K562 (cell line): ENCODE data around the gene SMARCB1. TPM values are rescaled to one million over a fixed set of nuclear protein-coding genes. Genes with fewer than 3 reads are reported as not detected.

Source experiments
- ATAC-seq: fragments of 200-7000 bp; cut with Tn5 transposase; 3 replicates; pipeline ENCODE4 v1.9.1; 2020; ENCODE audit warnings: moderate library complexity
- BruUV-seq: library from RNA; stranded (reverse); fragments of 400-500 nt; replicated peaks from 2 replicates; lab custom pipeline; 2021; lab: Mats Ljungman, UMichigan
- CTCF ChIA-PET: fragments of 300-600 bp; formaldehyde crosslinking; extraction: SDS; loops from one replicate; lab custom pipeline; 2021; ENCODE audit warnings: low intra/inter-chr PET ratio; lab: Yijun Ruan, JAX
- POLR2A ChIA-PET: fragments of 300-600, 350-650 bp; sonication (Branson Sonifier 250); formaldehyde crosslinking; extraction: SDS; loops from one replicate; lab custom pipeline; 2021; ENCODE audit warnings: antibody characterized with exemption, inconsistent platforms; lab: Yijun Ruan, JAX
- DNase-seq, 4 experiments: peaks; one replicate each; pipeline versions ENCODE4 v3.0.0 to v3.0.0-alpha.2; 2011 to 2018; ENCODE audit warnings: low spot score in 3 of 4, mixed read lengths in 3 of 4; ENCODE audit errors: extremely low read depth in 1 of 4
- FAIRE-seq: peaks from 2 replicates; lab custom pipeline; 2011; peaks lifted over from hg19 to GRCh38; lab: Jason Lieb, UNC
- H2AFZ ChIP-seq: 2 replicates; pipeline ENCODE4 v1.6.0; 2011; ENCODE audit warnings: low read depth, low read length, control low read depth, inconsistent platforms
- H3K27ac ChIP-seq: fragments of 200-600 bp; 3 replicates; pipeline ENCODE4 v1.8.0; 2011; ENCODE audit warnings: low read depth, mild to moderate bottlenecking, control low read depth, inconsistent platforms, low read length, moderate library complexity, mixed read lengths; ENCODE audit errors: extremely low read depth
- H3K27me3 ChIP-seq, 2 experiments: fragments of 300-600 bp in 1 of 2; 2 replicates in 1 of 2; 3 replicates in 1 of 2; pipeline versions ENCODE4 v1.6.0 to v1.8.0; 2011; ENCODE audit warnings: inconsistent platforms in 2 of 2, low read length in 2 of 2, mild to moderate bottlenecking in 1 of 2, mixed read lengths in 1 of 2, moderate library complexity in 1 of 2; ENCODE audit not compliant: control insufficient read depth in 2 of 2, insufficient read depth in 2 of 2
- H3K36me3 ChIP-seq: fragments of 300-600 bp; 3 replicates; pipeline ENCODE4 v1.8.0; 2011; ENCODE audit warnings: mild to moderate bottlenecking, low read length, inconsistent platforms; ENCODE audit not compliant: control insufficient read depth, insufficient read depth
- H3K4me1 ChIP-seq, 2 experiments: fragments of 200-600 bp in 1 of 2; replicated peaks in 1 of 2; 2 replicates in 1 of 2; 3 replicates in 1 of 2; pipeline versions ENCODE4 v1.5.1 to v1.8.0; 2011; ENCODE audit warnings: inconsistent platforms in 2 of 2, low read length in 2 of 2, mild to moderate bottlenecking in 1 of 2, mixed read lengths in 1 of 2, moderate library complexity in 1 of 2; ENCODE audit not compliant: control insufficient read depth in 2 of 2, insufficient read depth in 2 of 2
- H3K4me2 ChIP-seq: 2 replicates; pipeline ENCODE4 v1.6.1; 2011; ENCODE audit warnings: low read length, control low read depth, inconsistent platforms, mixed read lengths; ENCODE audit not compliant: insufficient read depth
- H3K4me3 ChIP-seq: fragments of 200-600 bp; sonication (generic), shearing (Covaris generic); 2 replicates; pipeline ENCODE4 v1.5.1; 2016; ENCODE audit warnings: control low read depth, inconsistent platforms
- H3K79me2 ChIP-seq: fragments of 200-600 bp; 3 replicates; pipeline ENCODE4 v1.8.0; 2011; ENCODE audit warnings: low read length, inconsistent platforms; ENCODE audit not compliant: control insufficient read depth, insufficient read depth
- H3K9ac ChIP-seq, 2 experiments: 2 replicates each; pipeline versions ENCODE4 v1.6.0 to v1.6.1; 2011; ENCODE audit warnings: low read depth in 2 of 2, low read length in 2 of 2, control low read depth in 1 of 2, inconsistent platforms in 1 of 2, mild to moderate bottlenecking in 1 of 2, mixed read lengths in 1 of 2; ENCODE audit not compliant: insufficient read depth in 1 of 2
- H3K9me1 ChIP-seq: one replicate; pipeline ENCODE4 v1.6.0; 2011; ENCODE audit warnings: inconsistent platforms, mild to moderate bottlenecking, low read length, moderate library complexity; ENCODE audit not compliant: control insufficient read depth, insufficient read depth
- H3K9me3 ChIP-seq: replicated peaks from 2 replicates; pipeline ENCODE4 v1.5.1; 2011; ENCODE audit warnings: low read depth, low read length, inconsistent platforms; ENCODE audit not compliant: control insufficient read depth, insufficient read depth
- H4K20me1 ChIP-seq: replicated peaks from 2 replicates; pipeline ENCODE4 v1.6.1; 2011; ENCODE audit warnings: low read length, inconsistent platforms, mixed read lengths; ENCODE audit not compliant: control insufficient read depth, insufficient read depth
- BMI1 ChIP-seq: fragments of 150-350 bp; IDR thresholded peaks from 2 replicates; pipeline ENCODE4 v1.6.1; 2014; ENCODE audit warnings: low read length
- CBX2 ChIP-seq: fragments of 200-600 bp; sonication (generic); IDR thresholded peaks from one replicate; pipeline ENCODE4 v1.6.1; 2012; ENCODE audit warnings: mild to moderate bottlenecking, low read length, inconsistent platforms; ENCODE audit not compliant: insufficient read depth, poor library complexity, severe bottlenecking
- CTBP1 ChIP-seq: fragments of 450-650 bp; IDR thresholded peaks from 2 replicates; pipeline ENCODE4 v1.6.1; 2016; ENCODE audit warnings: borderline replicate concordance
- EHMT2 ChIP-seq: fragments of 450-650 bp; IDR thresholded peaks from 2 replicates; pipeline ENCODE4 v1.6.1; 2018; ENCODE audit warnings: antibody characterized with exemption
- GABPB1 ChIP-seq: sonication (generic); formaldehyde crosslinking; IDR thresholded peaks from 2 replicates; pipeline ENCODE4 v1.8.0; 2022; ENCODE audit warnings: mild to moderate bottlenecking, missing genetic modification reagents
- GTF2A2 ChIP-seq: IDR thresholded peaks from 2 replicates; pipeline ENCODE4 v1.6.1; 2016; ENCODE audit warnings: mild to moderate bottlenecking, missing genetic modification characterization, missing compliant biosample characterization
- MAFF ChIP-seq: IDR thresholded peaks from 2 replicates; pipeline ENCODE4 v1.6.1; 2012; ENCODE audit warnings: low read length, improper control_type of control experiment
- SMAD3 ChIP-seq: fragments of 450-650 bp; formaldehyde crosslinking; conservative IDR thresholded peaks from 2 replicates; pipeline ENCODE4 v1.4.0; 2020; ENCODE audit warnings: mild to moderate bottlenecking
- TSHZ1 ChIP-seq: fragments of 250-450 bp; sonication (Bioruptor Pico); IDR thresholded peaks from 2 replicates; pipeline ENCODE4 v1.4.0; 2020; ENCODE audit warnings: mild to moderate bottlenecking, moderate library complexity
- ZNF324 ChIP-seq: fragments of 250-450 bp; sonication (Bioruptor Pico); IDR thresholded peaks from 2 replicates; pipeline ENCODE4 v1.4.0; 2020; ENCODE audit warnings: mild to moderate bottlenecking
- WGBS: fragments of 100-300 bp; shearing (Covaris generic); methylation state at CpG from one replicate; pipeline ENCODE4 v1.1.6; 2016; ENCODE audit warnings: low coverage, mixed read lengths; ENCODE audit not compliant: insufficient coverage; ENCODE audit errors: missing lambda C conversion rate; 5-methylcytosine and 5-hydroxymethylcytosine counted together
- in situ Hi-C: fragments of 300-500 bp; cut with MboI; formaldehyde crosslinking; loops from 4 replicates; pipeline ENCODE4 v1.15.0; 2018; ENCODE audit warnings: inconsistent platforms, mixed read lengths
- intact Hi-C: fragments of 100-400 bp; cut with micrococcal nuclease; formaldehyde crosslinking; loops from 2 replicates; pipeline ENCODE4 v1.14.2; 2022
- polyA plus RNA-seq, 8 experiments: library from polyadenylated mRNA; depleted of rRNA in 4 of 8; stranded (reverse) in 5 of 8; unstranded in 3 of 8; fragments of >200 nt; fragmentation: Nextera tagmentation in 2 of 8; fragmentation: Illumina TruSeq in 1 of 8; extraction: Ambion mirVana in 2 of 8; extraction: Trizol in 1 of 8; gene quantifications; 2 replicates each; pipeline versions ENCODE4 v1.2.1 to v1.2.3, GENCODE V29; 2011 to 2014; ENCODE audit warnings: inconsistent platforms in 1 of 8, missing spikeins in 1 of 8
- total RNA-seq, 7 experiments: library from RNA; depleted of rRNA in 6 of 7; stranded (reverse); fragments of >200 nt in 6 of 7; fragmentation: Illumina TruSeq in 2 of 7; extraction: Trizol in 2 of 7; gene quantifications; 2 replicates each; pipeline versions ENCODE4 v1.2.1 to v1.2.3, GENCODE V29; 2011 to 2021; ENCODE audit warnings: low replicate concordance in 1 of 7

Gene SMARCB1
- total and polyA plus RNA-seq, 9 of the 15 experiments (the other 6 are each of a cell fraction or from before 2014, with no cell fraction given) = 1.2 to 113 (median 65.4) TPM

GRCh38 chr22:23883658-23884057 lies 96.9 kb downstream of the SMARCB1 start:
- BruUV-seq = no TSS peak

GRCh38 chr22:23884140-23884539 lies 97.4 kb downstream of the SMARCB1 start:
- ATAC-seq (no peak), FAIRE-seq (no peak), DNase-seq (no peak)
- Histone ChIP-seq H3K4me1 (peaks cover 8 to 23% of the 10 kb centered on the region in 2 experiments; a peak in 4 of 5 replicates), H3K9me1 (no peaks in the 10 kb centered on the region), H3K36me3 (no peaks in the 10 kb centered on the region), H3K4me3 (no peak overlapping the region), H3K27me3 (no peaks in the 10 kb centered on the region), H3K79me2 (no peaks in the 10 kb centered on the region), H3K27ac (no peak overlapping the region), H2AFZ (no peak overlapping the region), H3K4me2 (no peak overlapping the region), H4K20me1 (no peaks in the 10 kb centered on the region), H3K9ac (no peak overlapping the region; a peak in 1 of 4 replicates), H3K9me3 (no peaks in the 10 kb centered on the region)
- ChIA-PET CTCF (no interaction called here), POLR2A (no interaction called here)
- no TSS peak for BruUV-seq
- in situ Hi-C loops (no loop called here), intact Hi-C loops (no loop called here)
- WGBS = 84% methylated on average over 4 of the region's 9 CpGs
- TF ChIP-seq TSHZ1 (CRISPR knock-in tag) (no peak), MAFF (no peak), ZNF324 (CRISPR knock-in tag) (no peak), SMAD3 (CRISPR knock-in tag) (no peak), EHMT2 (no peak)

More at GRCh38 chr22:23883658-23884057, 96.9 kb downstream of the SMARCB1 start:
- Histone ChIP-seq H3K27me3 (no peaks in the 10 kb centered on the region), H4K20me1 (no peaks in the 10 kb centered on the region), H3K9me3 (no peaks in the 10 kb centered on the region), H3K79me2 (no peaks in the 10 kb centered on the region), H3K9me1 (no peaks in the 10 kb centered on the region), H3K9ac (no peak overlapping the region), H3K4me3 (no peak overlapping the region), H2AFZ (no peak overlapping the region), H3K4me1 (peaks cover 3 to 18% of the 10 kb centered on the region in 2 experiments; a peak in 4 of 5 replicates), H3K36me3 (no peaks in the 10 kb centered on the region), H3K27ac (no peak overlapping the region), H3K4me2 (no peak overlapping the region)
- DNase-seq (no peak), FAIRE-seq (no peak), ATAC-seq (no peak)
- TF ChIP-seq GABPB1 (no peak), CBX2 (no peak), BMI1 (no peak), CTBP1 (no peak), GTF2A2 (no peak)
- ChIA-PET CTCF (no interaction called here), POLR2A (interaction anchor here (0.7 kb wide), 1 partner anchor 439 kb away, joined by 3 read pairs; no protein-coding TSS in a partner anchor)
- 71% methylated on average over 4 of the region's 9 CpGs for WGBS
- intact Hi-C loops (no loop called here), in situ Hi-C loops (no loop called here)
